SK-N-MC (cell line): ENCODE results near the gene CCL25.

Source experiments
- EZH2 ChIP-seq: fragments of 200-600 bp; sonication (generic); IDR thresholded peaks from one replicate; pipeline ENCODE4 v1.6.1; 2017; ENCODE audit warnings: antibody characterized with exemption
- FOXP2 ChIP-seq: optimal IDR thresholded peaks from 2 replicates; pipeline ENCODE3; 2011; ENCODE audit warnings: mild to moderate bottlenecking, moderate library complexity; ENCODE audit not compliant: insufficient read depth; ENCODE audit errors: extremely low read length, control extremely low read depth
- POLR2AphosphoS5 ChIP-seq: IDR thresholded peaks from 2 replicates; pipeline ENCODE4 v1.6.1; 2012; ENCODE audit warnings: mild to moderate bottlenecking, low read depth, low read length, borderline replicate concordance

DNA sequence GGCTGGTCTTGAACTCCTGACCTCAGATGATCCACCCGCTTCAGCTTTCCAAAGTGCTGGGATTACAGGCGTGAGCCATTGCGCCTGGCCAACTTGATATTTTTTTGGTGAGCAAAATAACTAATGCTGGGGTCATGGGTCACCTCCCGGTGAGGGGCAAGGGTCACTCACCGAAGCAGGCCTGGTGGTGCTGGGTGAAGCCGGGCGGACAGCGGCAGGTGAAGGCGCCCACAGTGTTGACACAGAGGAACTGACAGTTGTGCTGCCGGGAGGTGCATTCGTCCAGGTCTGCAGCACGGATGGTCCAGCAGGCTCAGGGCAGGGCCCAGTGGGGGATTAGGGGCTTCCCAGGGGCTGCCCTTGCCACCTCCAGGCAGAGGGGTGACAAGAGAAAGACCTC, 28.3 kb downstream of the CCL25 start:
- TF ChIP-seq EZH2, result no peak
- TF ChIP-seq POLR2AphosphoS5, result no peak
- no peak for TF ChIP-seq FOXP2
